AG10803 (cell line): ENCODE results near the gene AKAP14.
"Not testable (repeated sequence)": the region's sequence is repeated elsewhere in the genome, so short reads cannot be mapped to it uniquely, and the experiment has no call there.

Experiments
- DNase-seq: peaks from one replicate; pipeline ENCODE4 v3.0.0; 2010; ENCODE audit warnings: low read depth
- H3K4me3 ChIP-seq: 2 replicates; pipeline ENCODE4 v1.5.1; 2011; ENCODE audit warnings: mild to moderate bottlenecking, low read length, control low read depth
- TF ChIP-seq, protein P1 (sequence below): conservative IDR thresholded peaks from 2 replicates; pipeline ENCODE4 v1.5.1; 2011; ENCODE audit warnings: mild to moderate bottlenecking, low read length, control low read depth, inconsistent platforms

Gene AKAP14

DNA sequence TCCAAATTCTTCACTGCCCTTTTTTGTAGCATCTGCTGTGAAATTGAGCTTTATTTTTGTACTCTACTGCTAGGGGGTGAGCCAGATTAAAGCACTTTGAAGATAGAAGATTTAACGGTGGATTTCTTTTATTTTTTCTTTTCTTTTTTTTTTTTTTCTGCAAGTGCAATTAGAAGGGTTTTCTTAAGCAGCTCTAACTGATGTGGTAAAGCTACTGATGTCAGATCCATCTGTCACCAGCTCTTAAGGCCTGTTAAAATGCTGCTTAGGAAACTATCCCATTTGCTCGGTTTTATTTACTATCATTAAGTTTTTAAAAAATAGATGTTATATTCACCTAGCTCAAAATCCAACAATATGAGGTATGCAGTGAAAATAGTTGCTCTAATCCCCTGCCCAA is 17.0 kb upstream of the AKAP14 start:
- TF ChIP-seq, protein P1, sequence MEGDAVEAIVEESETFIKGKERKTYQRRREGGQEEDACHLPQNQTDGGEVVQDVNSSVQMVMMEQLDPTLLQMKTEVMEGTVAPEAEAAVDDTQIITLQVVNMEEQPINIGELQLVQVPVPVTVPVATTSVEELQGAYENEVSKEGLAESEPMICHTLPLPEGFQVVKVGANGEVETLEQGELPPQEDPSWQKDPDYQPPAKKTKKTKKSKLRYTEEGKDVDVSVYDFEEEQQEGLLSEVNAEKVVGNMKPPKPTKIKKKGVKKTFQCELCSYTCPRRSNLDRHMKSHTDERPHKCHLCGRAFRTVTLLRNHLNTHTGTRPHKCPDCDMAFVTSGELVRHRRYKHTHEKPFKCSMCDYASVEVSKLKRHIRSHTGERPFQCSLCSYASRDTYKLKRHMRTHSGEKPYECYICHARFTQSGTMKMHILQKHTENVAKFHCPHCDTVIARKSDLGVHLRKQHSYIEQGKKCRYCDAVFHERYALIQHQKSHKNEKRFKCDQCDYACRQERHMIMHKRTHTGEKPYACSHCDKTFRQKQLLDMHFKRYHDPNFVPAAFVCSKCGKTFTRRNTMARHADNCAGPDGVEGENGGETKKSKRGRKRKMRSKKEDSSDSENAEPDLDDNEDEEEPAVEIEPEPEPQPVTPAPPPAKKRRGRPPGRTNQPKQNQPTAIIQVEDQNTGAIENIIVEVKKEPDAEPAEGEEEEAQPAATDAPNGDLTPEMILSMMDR, result no peak
- no peak for DNase-seq
- no peak overlapping the region for H3K4me3 ChIP-seq

DNA sequence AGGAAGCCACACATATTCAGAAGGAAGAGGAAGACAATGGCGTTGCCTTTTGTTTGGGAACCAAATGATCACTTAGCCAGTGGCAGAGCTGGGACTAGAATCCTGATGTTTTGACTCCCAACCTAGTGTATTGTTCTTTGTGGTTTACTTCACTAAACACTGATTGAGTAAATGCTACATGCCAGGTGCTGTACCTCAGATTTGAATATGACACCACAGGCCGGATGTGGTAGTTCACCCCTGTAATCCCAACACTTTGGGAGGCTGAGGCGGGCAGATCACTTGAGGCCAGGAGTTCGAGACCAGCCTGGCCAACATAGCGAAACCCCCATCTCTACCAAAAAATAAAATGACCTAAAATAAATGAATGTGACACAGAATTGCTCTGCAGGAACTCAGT is 15.6 kb upstream of the AKAP14 start:
- no peak for DNase-seq
- TF ChIP-seq, protein P1, result no peak

DNA sequence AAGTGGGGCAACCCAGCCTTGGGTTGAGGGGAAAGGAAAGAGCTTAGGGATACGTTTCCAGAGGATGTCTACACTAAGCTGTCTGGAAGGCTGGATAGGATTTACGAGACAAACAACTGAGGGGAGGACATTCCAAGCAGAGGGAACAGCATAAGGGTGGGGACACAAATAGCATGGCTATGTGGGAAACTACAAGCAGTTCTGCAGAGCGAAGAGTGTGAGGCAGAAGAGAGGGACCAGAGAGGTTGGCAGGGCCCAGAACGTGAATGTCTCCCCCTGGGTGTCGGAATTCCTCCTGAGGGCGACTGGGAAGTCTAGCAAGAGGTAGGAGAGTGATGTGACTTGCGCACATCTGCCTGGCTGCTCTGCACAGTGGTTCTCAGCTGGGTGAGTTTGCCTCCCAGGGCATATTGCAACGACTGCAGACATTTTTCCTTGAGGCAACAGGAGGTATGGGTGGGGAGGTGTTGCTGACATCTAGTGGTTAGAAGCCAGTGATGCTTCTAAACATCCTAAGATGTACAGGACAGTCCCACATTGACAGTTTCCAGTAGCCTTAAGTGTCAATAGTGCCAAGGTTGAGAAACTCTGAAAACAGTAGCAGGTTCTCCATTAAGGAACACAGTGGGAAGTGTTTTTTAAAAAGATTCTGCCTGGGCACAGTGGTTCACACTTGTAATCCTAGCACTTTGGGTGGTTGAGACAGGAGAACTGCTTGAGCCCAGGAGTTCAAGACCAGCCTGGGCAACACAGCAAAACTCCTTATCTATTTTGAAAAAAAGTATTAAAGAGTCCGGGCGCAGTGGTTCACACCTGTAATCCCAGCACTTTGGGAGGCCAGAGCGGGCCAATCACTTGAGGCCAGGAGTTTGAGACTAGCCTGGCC is 14.9 kb upstream of the AKAP14 start:
- TF ChIP-seq, protein P1, result peak; percentile 79
- no peak overlapping the region for H3K4me3 ChIP-seq
- peak; percentile 70 for DNase-seq

More for the DNA sequence above, 15.6 kb upstream of the AKAP14 start:
- H3K4me3 ChIP-seq, result no peak overlapping the region

DNA sequence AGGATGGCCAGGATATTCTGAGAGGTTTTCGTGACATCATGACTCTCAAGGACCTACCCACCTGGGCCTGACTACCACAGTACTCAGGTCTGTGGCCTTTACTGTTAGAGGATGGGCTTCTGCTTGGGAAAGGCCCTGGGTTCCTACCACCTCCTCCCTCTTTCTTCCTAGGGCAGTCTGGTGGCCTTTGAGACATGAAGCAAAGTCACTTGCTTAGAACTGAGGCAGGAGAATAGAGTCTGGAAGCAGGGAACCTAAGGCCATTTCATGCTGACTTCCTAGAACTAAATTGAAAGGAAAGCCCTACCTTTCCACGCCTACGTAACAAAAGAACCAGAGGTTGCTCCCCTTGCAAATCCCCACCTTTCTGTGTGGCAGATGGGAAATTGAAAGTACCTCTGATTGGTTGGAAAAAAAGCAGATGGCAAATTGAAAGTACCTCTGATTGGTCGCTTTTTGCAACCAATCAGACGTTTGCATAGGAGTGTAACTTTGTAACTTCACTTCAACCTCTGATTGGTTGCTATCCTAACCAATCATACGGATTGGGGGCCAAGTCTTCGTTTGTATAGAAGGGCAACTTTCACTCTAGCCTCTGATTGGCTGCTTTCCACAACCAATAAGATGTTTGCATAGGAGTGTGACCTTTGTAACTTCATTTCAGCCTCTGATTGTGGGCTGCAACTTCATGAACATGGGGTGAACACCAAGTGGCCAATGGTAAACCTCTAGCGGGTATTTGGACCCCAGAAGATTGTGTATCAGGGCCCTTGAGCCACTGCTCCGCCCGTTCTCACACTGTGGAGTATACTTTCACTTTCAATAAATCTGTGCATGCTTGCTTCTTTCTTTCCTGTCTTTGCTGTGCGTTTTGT is 9.9 kb upstream of the AKAP14 start:
- no peak for DNase-seq
- H3K4me3 ChIP-seq, result no peak overlapping the region
- TF ChIP-seq, protein P1, result no peak

DNA sequence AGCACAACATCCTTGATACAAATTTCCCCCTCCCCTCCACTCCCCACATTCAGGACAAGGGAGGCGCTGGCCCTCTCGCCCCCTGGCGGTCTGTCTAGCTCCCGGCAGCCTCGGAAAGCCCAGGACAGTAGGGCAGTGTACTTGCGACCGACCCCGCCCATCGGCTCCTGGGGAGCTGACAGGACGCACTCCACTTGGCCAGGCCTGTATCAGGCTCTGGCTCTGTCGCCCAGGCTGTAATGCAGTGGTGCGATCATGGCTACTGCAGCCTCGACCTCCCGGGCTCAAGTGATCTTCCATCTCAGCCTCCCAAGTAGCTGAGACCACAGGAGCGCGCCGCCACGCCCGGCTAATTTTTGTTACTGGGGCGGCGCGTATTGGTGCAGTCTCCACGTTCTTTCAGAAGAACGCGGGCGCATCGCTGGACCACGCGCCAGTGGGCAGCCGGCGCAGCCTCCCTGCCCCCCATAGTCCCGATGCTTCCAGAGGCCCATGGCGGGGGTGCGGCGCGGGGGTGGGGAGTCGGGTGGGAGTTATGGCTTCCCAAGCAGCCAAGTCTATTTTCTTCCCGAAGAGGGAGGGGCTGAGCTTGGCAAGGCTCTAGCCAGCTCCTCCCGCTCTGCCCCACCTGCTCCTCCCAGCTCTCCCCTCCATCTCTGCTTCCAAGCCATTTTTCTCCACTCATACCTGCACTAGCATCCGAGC is 7.8 kb upstream of the AKAP14 start:
- peak; percentile 39 for DNase-seq

DNA sequence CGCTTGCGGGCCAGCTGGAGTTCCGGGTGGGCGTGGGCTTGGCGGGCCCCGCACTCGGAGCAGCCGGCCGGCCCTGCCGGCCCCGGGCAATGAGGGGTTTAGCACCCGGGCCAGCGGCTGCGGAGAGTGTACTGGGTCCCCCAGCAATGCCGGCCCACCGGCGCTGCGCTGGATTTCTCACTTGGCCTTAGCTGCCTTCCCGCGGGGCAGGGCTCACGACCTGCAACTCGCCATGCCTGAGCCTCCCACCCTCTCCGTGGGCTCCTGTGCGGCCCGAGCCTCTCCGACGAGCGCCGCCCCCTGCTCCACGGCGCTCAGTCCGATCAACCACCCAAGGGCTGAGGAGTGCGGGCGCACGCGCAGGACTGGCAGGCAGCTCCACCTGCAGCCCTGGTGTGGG is 5.1 kb upstream of the AKAP14 start:
- not testable (repeated sequence) for H3K4me3 ChIP-seq, DNase-seq

More for the DNA sequence above, 7.8 kb upstream of the AKAP14 start:
- TF ChIP-seq, protein P1, result peak; percentile 55
- H3K4me3 ChIP-seq, result peak overlapping the region; percentile 41

DNA sequence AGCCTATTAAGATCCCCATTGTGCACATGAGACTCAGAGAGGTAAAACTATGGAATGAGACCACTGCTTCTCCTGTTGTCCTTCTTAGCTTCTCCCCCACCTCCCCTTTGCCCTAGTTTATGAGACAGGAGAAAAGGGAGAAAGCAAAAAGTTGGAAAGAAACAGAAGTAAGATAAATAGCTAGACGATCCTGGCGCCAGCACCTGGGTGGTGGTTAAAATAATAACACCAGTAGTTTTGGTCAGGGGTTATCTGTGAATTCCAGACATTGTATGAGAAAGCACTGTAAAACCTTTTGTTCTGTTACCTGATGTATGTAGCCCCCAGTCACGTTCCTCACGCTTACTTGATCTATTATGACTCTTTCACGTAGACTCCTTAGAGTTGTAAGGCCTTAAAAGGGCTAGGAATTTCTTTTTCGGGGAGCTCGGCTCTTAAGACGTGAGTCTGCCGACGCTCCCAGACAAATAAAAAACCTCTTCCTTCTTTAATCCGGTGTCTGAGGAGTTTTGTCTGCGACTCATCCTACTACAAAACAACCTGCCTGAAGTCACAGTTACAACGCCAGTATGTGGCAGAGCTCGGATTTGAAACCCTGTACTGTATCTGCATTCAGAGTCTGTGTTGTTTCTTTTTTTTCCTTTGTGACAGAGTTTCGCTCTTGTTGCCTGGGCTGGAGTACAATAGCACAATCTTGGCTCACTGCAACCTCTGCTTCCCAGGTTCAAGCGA is 3.6 kb upstream of the AKAP14 start:
- DNase-seq, H3K4me3 ChIP-seq: not testable (repeated sequence)
